K562 (cell line): Measurements from ENCODE around the gene MBD5. TPM values are rescaled to one million over a fixed set of nuclear protein-coding genes. Genes with fewer than 3 reads are reported as not detected.

Experiments
- ATAC-seq: fragments of 200-7000 bp; cut with Tn5 transposase; 3 replicates; pipeline ENCODE4 v1.9.1; 2020; ENCODE audit warnings: moderate library complexity
- BruUV-seq: library from RNA; stranded (reverse); fragments of 400-500 nt; replicated peaks from 2 replicates; lab custom pipeline; 2021; lab: Mats Ljungman, UMichigan
- CTCF ChIA-PET: fragments of 300-600 bp; formaldehyde crosslinking; extraction: SDS; loops from one replicate; lab custom pipeline; 2021; ENCODE audit warnings: low intra/inter-chr PET ratio; lab: Yijun Ruan, JAX
- POLR2A ChIA-PET: fragments of 300-600, 350-650 bp; sonication (Branson Sonifier 250); formaldehyde crosslinking; extraction: SDS; loops from one replicate; lab custom pipeline; 2021; ENCODE audit warnings: antibody characterized with exemption, inconsistent platforms; lab: Yijun Ruan, JAX
- DNase-seq, 4 experiments: peaks; one replicate each; pipeline versions ENCODE4 v3.0.0 to v3.0.0-alpha.2; 2011 to 2018; ENCODE audit warnings: low spot score in 3 of 4, mixed read lengths in 3 of 4; ENCODE audit errors: extremely low read depth in 1 of 4
- FAIRE-seq: peaks from 2 replicates; lab custom pipeline; 2011; peaks lifted over from hg19 to GRCh38; lab: Jason Lieb, UNC
- H2AFZ ChIP-seq: 2 replicates; pipeline ENCODE4 v1.6.0; 2011; ENCODE audit warnings: low read depth, low read length, control low read depth, inconsistent platforms
- H3K27ac ChIP-seq: fragments of 200-600 bp; 3 replicates; pipeline ENCODE4 v1.8.0; 2011; ENCODE audit warnings: low read depth, mild to moderate bottlenecking, control low read depth, inconsistent platforms, low read length, moderate library complexity, mixed read lengths; ENCODE audit errors: extremely low read depth
- H3K27me3 ChIP-seq, 2 experiments: fragments of 300-600 bp in 1 of 2; 2 replicates in 1 of 2; 3 replicates in 1 of 2; pipeline versions ENCODE4 v1.6.0 to v1.8.0; 2011; ENCODE audit warnings: inconsistent platforms in 2 of 2, low read length in 2 of 2, mild to moderate bottlenecking in 1 of 2, mixed read lengths in 1 of 2, moderate library complexity in 1 of 2; ENCODE audit not compliant: control insufficient read depth in 2 of 2, insufficient read depth in 2 of 2
- H3K36me3 ChIP-seq: fragments of 300-600 bp; 3 replicates; pipeline ENCODE4 v1.8.0; 2011; ENCODE audit warnings: mild to moderate bottlenecking, low read length, inconsistent platforms; ENCODE audit not compliant: control insufficient read depth, insufficient read depth
- H3K4me1 ChIP-seq, 2 experiments: fragments of 200-600 bp in 1 of 2; replicated peaks in 1 of 2; 2 replicates in 1 of 2; 3 replicates in 1 of 2; pipeline versions ENCODE4 v1.5.1 to v1.8.0; 2011; ENCODE audit warnings: inconsistent platforms in 2 of 2, low read length in 2 of 2, mild to moderate bottlenecking in 1 of 2, mixed read lengths in 1 of 2, moderate library complexity in 1 of 2; ENCODE audit not compliant: control insufficient read depth in 2 of 2, insufficient read depth in 2 of 2
- H3K4me2 ChIP-seq: 2 replicates; pipeline ENCODE4 v1.6.1; 2011; ENCODE audit warnings: low read length, control low read depth, inconsistent platforms, mixed read lengths; ENCODE audit not compliant: insufficient read depth
- H3K4me3 ChIP-seq: fragments of 200-600 bp; sonication (generic), shearing (Covaris generic); 2 replicates; pipeline ENCODE4 v1.5.1; 2016; ENCODE audit warnings: control low read depth, inconsistent platforms
- H3K79me2 ChIP-seq: fragments of 200-600 bp; 3 replicates; pipeline ENCODE4 v1.8.0; 2011; ENCODE audit warnings: low read length, inconsistent platforms; ENCODE audit not compliant: control insufficient read depth, insufficient read depth
- H3K9ac ChIP-seq, 2 experiments: 2 replicates each; pipeline versions ENCODE4 v1.6.0 to v1.6.1; 2011; ENCODE audit warnings: low read depth in 2 of 2, low read length in 2 of 2, control low read depth in 1 of 2, inconsistent platforms in 1 of 2, mild to moderate bottlenecking in 1 of 2, mixed read lengths in 1 of 2; ENCODE audit not compliant: insufficient read depth in 1 of 2
- H3K9me1 ChIP-seq: one replicate; pipeline ENCODE4 v1.6.0; 2011; ENCODE audit warnings: inconsistent platforms, mild to moderate bottlenecking, low read length, moderate library complexity; ENCODE audit not compliant: control insufficient read depth, insufficient read depth
- H3K9me3 ChIP-seq: replicated peaks from 2 replicates; pipeline ENCODE4 v1.5.1; 2011; ENCODE audit warnings: low read depth, low read length, inconsistent platforms; ENCODE audit not compliant: control insufficient read depth, insufficient read depth
- H4K20me1 ChIP-seq: replicated peaks from 2 replicates; pipeline ENCODE4 v1.6.1; 2011; ENCODE audit warnings: low read length, inconsistent platforms, mixed read lengths; ENCODE audit not compliant: control insufficient read depth, insufficient read depth
- ADNP ChIP-seq: fragments of 200-800 bp; sonication (Bioruptor generic); IDR thresholded peaks from 2 replicates; pipeline ENCODE4 v1.6.1; 2016; ENCODE audit warnings: missing genetic modification characterization, missing compliant biosample characterization
- BACH1 ChIP-seq: fragments of 200-800 bp; sonication (Bioruptor generic); IDR thresholded peaks from 2 replicates; pipeline ENCODE4 v1.6.1; 2016; ENCODE audit warnings: missing genetic modification characterization, missing compliant biosample characterization
- HNRNPUL1 ChIP-seq: fragments of 200-400 bp; formaldehyde crosslinking; IDR thresholded peaks from 2 replicates; pipeline ENCODE4 v1.6.1; 2017; ENCODE audit warnings: low read length
- L3MBTL2 ChIP-seq: fragments of 450-650 bp; IDR thresholded peaks from 2 replicates; pipeline ENCODE4 v1.6.1; 2016; ENCODE audit warnings: mild to moderate bottlenecking, moderate library complexity
- PBX2 ChIP-seq, 2 experiments: IDR thresholded peaks in 1 of 2; conservative IDR thresholded peaks in 1 of 2; 2 replicates each; pipeline ENCODE4 v1.6.1; 2016; ENCODE audit warnings: low read depth in 2 of 2, mild to moderate bottlenecking in 1 of 2, missing compliant biosample characterization in 1 of 2, missing genetic modification characterization in 1 of 2, moderate library complexity in 1 of 2
- SAP30 ChIP-seq: fragments of 200-600 bp; sonication (generic); IDR thresholded peaks from 2 replicates; pipeline ENCODE4 v1.6.1; 2012; ENCODE audit warnings: borderline replicate concordance, low read depth, mild to moderate bottlenecking, moderate library complexity, low read length, control low read depth, inconsistent platforms; ENCODE audit not compliant: insufficient read depth, poor library complexity, severe bottlenecking
- SMC3 ChIP-seq: conservative IDR thresholded peaks from 2 replicates; pipeline ENCODE4 v1.6.1; 2011; ENCODE audit warnings: low read depth, low read length, improper control_type of control experiment; ENCODE audit not compliant: insufficient read depth
- WGBS: fragments of 100-300 bp; shearing (Covaris generic); methylation state at CpG from one replicate; pipeline ENCODE4 v1.1.6; 2016; ENCODE audit warnings: low coverage, mixed read lengths; ENCODE audit not compliant: insufficient coverage; ENCODE audit errors: missing lambda C conversion rate; 5-methylcytosine and 5-hydroxymethylcytosine counted together
- in situ Hi-C: fragments of 300-500 bp; cut with MboI; formaldehyde crosslinking; loops from 4 replicates; pipeline ENCODE4 v1.15.0; 2018; ENCODE audit warnings: inconsistent platforms, mixed read lengths
- intact Hi-C: fragments of 100-400 bp; cut with micrococcal nuclease; formaldehyde crosslinking; loops from 2 replicates; pipeline ENCODE4 v1.14.2; 2022
- polyA plus RNA-seq, 8 experiments: library from polyadenylated mRNA; depleted of rRNA in 4 of 8; stranded (reverse) in 5 of 8; unstranded in 3 of 8; fragments of >200 nt; fragmentation: Nextera tagmentation in 2 of 8; fragmentation: Illumina TruSeq in 1 of 8; extraction: Ambion mirVana in 2 of 8; extraction: Trizol in 1 of 8; gene quantifications; 2 replicates each; pipeline versions ENCODE4 v1.2.1 to v1.2.3, GENCODE V29; 2011 to 2014; ENCODE audit warnings: inconsistent platforms in 1 of 8, missing spikeins in 1 of 8
- total RNA-seq, 7 experiments: library from RNA; depleted of rRNA in 6 of 7; stranded (reverse); fragments of >200 nt in 6 of 7; fragmentation: Illumina TruSeq in 2 of 7; extraction: Trizol in 2 of 7; gene quantifications; 2 replicates each; pipeline versions ENCODE4 v1.2.1 to v1.2.3, GENCODE V29; 2011 to 2021; ENCODE audit warnings: low replicate concordance in 1 of 7
- TF ChIP-seq, protein P1 (sequence below): sonication (generic); formaldehyde crosslinking; IDR thresholded peaks from 2 replicates; pipeline ENCODE4 v1.8.0; 2022; ENCODE audit warnings: mild to moderate bottlenecking, missing genetic modification reagents, borderline replicate concordance

The MBD5 gene
- total and polyA plus RNA-seq, 9 of the 15 experiments (the other 6 are each of a cell fraction or from before 2014, with no cell fraction given): 3.4 to 14.5 (median 9.0) TPM

DNA sequence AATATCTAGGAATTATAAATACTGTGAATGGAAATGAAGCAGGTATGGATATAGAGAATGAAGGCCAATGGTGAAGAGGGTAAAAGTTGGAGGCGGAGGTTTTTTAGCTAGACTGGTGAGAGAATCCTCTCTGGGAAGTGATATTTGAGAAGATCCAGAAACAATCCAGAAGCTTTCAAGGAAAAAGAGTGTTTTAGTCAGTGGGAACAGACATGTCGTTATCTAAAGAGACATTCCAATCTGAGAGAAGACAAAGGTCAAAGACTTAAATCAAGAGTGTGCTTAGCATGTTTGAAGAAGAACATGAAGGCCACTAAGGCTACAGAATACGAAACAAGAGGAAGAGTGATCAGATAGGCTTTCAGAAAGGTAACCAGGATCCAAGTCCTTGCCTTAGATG lies 211.0 kb downstream of the MBD5 start (continued):
- TF ChIP-seq, protein P1, sequence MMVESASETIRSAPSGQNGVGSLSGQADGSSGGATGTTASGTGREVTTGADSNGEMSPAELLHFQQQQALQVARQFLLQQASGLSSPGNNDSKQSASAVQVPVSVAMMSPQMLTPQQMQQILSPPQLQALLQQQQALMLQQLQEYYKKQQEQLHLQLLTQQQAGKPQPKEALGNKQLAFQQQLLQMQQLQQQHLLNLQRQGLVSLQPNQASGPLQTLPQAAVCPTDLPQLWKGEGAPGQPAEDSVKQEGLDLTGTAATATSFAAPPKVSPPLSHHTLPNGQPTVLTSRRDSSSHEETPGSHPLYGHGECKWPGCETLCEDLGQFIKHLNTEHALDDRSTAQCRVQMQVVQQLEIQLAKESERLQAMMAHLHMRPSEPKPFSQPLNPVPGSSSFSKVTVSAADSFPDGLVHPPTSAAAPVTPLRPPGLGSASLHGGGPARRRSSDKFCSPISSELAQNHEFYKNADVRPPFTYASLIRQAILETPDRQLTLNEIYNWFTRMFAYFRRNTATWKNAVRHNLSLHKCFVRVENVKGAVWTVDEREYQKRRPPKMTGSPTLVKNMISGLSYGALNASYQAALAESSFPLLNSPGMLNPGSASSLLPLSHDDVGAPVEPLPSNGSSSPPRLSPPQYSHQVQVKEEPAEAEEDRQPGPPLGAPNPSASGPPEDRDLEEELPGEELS (CRISPR knock-in tag): no peak
- TF ChIP-seq HNRNPUL1 (no peak), PBX2 (CRISPR knock-in tag; IDR thresholded peaks at IDR 0.05; ENCODE audit: low read depth) (no peak), PBX2 (tag; conservative IDR thresholded peaks at IDR 0.05; ENCODE audit: low read depth) (no peak)

GRCh38 chr2:148234143-148234542 lies 213.3 kb downstream of the MBD5 start:
- ChIA-PET POLR2A (interaction anchor here (0.7 kb wide), 1 partner anchor 202 kb away, joined by 3 read pairs; no protein-coding TSS in a partner anchor), CTCF (no interaction called here)
- FAIRE-seq: no peak
- H3K36me3 ChIP-seq: no peaks in the 10 kb centered on the region
- no peaks in the 10 kb centered on the region for H4K20me1 ChIP-seq
- H3K4me1 ChIP-seq: no peaks in the 10 kb centered on the region
- no peaks in the 10 kb centered on the region for H3K9me3 ChIP-seq
- H3K9ac ChIP-seq: no peak overlapping the region
- H3K79me2 ChIP-seq: no peaks in the 10 kb centered on the region
- H2AFZ ChIP-seq: no peak overlapping the region
- no peaks in the 10 kb centered on the region for H3K9me1 ChIP-seq
- BruUV-seq: no TSS peak
- in situ Hi-C loops: no loop called here
- no peaks in the 10 kb centered on the region for H3K27me3 ChIP-seq
- no peak overlapping the region for H3K4me3 ChIP-seq
- H3K27ac ChIP-seq: no peak overlapping the region
- TF ChIP-seq SMC3 (no peak), BACH1 (tag) (no peak), L3MBTL2 (no peak), SAP30 (no peak), ADNP (tag) (no peak)
- WGBS: 5% methylated on average over 1 of the region's 1 CpG
- intact Hi-C loops: no loop called here
- no peak for ATAC-seq
- H3K4me2 ChIP-seq: no peak overlapping the region
- no peak for DNase-seq
